Testis (tissue), 2 donors: ENCODE results near the gene ING4.

Experiments
- CTCF ChIP-seq, 3 experiments: fragments of 450-650 bp in 2 of 3; fragments of 200-600 bp in 1 of 3; sonication (generic) in 1 of 3; IDR thresholded peaks; one replicate each; pipeline ENCODE4 v1.5.1; 2016 to 2019; ENCODE audit warnings: antibody characterized with exemption in 3 of 3, mild to moderate bottlenecking in 2 of 3, moderate library complexity in 1 of 3
- POLR2A ChIP-seq: fragments of 450-650 bp; IDR thresholded peaks from one replicate; pipeline ENCODE4 v1.6.1; 2017; ENCODE audit warnings: antibody characterized with exemption, mild to moderate bottlenecking, moderate library complexity

- TF ChIP-seq CTCF (IDR thresholded peaks at IDR 0.05): no peak
- no peak for TF ChIP-seq POLR2A
Observed at GRCh38 chr12:6698352-6699046, 35.6 kb upstream of the ING4 start.
